ENCODE data around the gene TMEM127.
A peak's percentile ranks its signal among the peaks of the same experiment; 100 is the strongest.

The TMEM127 gene

DNA sequence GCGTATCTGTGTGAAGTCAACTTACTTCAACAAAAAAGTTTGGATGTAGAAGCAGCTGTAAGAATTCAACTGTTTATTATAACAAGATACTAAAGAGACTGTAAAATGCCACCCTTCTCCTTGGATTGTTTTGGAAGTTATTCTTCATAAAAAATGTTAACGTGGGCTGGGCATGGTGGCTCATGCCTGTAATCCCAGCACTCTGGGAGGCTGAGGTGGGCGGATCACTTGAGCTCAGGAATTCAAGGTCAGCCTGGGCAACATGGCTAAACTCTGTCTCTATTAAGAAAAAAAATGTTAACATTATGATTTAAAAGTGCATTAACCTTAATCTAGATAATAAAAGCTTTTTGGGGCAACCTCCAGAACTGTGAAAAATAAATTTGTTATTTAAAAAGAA, 8.0 kb upstream of the TMEM127 start:
- no peak for DNase-seq (ENCODE audit: low spot score)
- Histone ChIP-seq H3K4me1 (ENCODE audit: insufficient read depth, poor library complexity, severe bottlenecking) (no peaks in the 10 kb centered on the region), H3K27ac (ENCODE audit: poor library complexity, severe bottlenecking) (no peak overlapping the region), H3K9me3 (ENCODE audit: severe bottlenecking) (no peaks in the 10 kb centered on the region), H3K27me3 (ENCODE audit: insufficient read depth, poor library complexity, severe bottlenecking) (no peaks in the 10 kb centered on the region), H3K36me3 (ENCODE audit: low read depth) (peaks cover 90% of the 10 kb centered on the region), H3K4me3 (ENCODE audit: severe bottlenecking) (no peak overlapping the region)
- no peak for ATAC-seq (ENCODE audit: low read depth)
- TF ChIP-seq, protein P1, sequence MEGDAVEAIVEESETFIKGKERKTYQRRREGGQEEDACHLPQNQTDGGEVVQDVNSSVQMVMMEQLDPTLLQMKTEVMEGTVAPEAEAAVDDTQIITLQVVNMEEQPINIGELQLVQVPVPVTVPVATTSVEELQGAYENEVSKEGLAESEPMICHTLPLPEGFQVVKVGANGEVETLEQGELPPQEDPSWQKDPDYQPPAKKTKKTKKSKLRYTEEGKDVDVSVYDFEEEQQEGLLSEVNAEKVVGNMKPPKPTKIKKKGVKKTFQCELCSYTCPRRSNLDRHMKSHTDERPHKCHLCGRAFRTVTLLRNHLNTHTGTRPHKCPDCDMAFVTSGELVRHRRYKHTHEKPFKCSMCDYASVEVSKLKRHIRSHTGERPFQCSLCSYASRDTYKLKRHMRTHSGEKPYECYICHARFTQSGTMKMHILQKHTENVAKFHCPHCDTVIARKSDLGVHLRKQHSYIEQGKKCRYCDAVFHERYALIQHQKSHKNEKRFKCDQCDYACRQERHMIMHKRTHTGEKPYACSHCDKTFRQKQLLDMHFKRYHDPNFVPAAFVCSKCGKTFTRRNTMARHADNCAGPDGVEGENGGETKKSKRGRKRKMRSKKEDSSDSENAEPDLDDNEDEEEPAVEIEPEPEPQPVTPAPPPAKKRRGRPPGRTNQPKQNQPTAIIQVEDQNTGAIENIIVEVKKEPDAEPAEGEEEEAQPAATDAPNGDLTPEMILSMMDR (IDR thresholded peaks at IDR 0.05; ENCODE audit: poor library complexity, severe bottlenecking) = no peak

DNA sequence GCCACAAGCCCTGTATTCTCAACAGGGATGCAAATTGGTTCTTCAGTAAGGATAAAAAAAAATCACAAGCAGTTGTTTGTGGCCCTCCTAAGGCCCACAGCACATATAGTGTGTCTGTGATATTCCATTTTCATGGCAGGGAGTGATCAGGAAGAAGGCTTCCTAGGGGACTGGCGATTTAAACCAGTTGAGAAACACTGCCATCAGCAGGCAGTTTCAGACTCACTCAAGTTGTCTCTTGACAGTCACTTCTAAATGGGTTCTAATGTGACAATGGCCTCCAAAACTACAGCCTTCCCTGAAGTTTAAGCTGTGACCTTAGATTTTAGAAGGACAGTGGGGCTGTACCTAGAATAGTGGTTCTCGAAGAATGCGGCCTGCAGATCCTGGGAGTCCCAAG, 6.2 kb upstream of the TMEM127 start:
- ATAC-seq (ENCODE audit: low read depth) (no peak), DNase-seq (ENCODE audit: low spot score) (no peak)
- no peak overlapping the region for H3K27ac ChIP-seq (ENCODE audit: poor library complexity, severe bottlenecking)
- no peaks in the 10 kb centered on the region for H3K4me1 ChIP-seq (ENCODE audit: insufficient read depth, poor library complexity, severe bottlenecking)
- no peak overlapping the region for H3K4me3 ChIP-seq (ENCODE audit: severe bottlenecking)
- H3K27me3 ChIP-seq (ENCODE audit: insufficient read depth, poor library complexity, severe bottlenecking) = no peaks in the 10 kb centered on the region
- no peaks in the 10 kb centered on the region for H3K9me3 ChIP-seq (ENCODE audit: severe bottlenecking)
- H3K36me3 ChIP-seq (ENCODE audit: low read depth) = peaks cover 87% of the 10 kb centered on the region
- TF ChIP-seq, protein P1 (IDR thresholded peaks at IDR 0.05; ENCODE audit: poor library complexity, severe bottlenecking) = no peak

DNA sequence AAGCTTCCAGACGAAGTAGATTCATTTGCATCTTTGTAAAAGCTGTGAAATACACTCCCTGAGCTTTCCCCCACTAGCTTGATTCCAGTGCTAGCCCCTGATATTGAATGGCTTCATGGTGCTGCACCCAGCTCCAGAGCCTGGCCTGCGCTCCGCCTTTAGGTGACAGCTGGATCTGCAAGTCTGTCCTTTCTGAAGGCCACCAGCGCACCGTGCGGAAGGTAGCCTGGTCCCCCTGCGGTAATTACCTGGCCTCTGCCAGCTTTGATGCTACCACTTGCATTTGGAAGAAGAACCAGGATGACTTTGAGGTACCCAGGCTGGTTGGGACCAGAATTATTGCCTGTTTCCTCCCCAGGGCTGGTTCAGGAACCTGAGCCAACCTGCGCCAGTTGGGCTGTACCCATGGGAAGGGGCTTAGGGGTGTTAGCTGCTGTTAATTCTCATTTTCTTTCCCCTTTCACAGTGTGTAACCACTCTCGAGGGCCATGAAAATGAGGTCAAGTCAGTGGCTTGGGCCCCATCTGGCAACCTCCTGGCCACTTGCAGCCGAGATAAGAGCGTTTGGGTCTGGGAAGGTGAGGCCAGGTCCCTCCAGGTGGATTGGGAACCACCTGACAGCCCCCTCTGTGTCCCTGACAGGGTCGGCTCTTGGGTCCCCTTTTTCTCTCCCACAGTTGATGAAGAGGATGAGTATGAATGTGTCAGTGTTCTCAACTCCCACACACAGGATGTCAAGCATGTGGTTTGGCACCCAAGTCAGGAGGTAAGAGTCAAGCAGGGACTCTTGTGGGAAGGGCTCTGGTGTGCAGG, 1.6 kb upstream of the TMEM127 start:
- no peaks in the 10 kb centered on the region for H3K4me1 ChIP-seq (ENCODE audit: insufficient read depth, poor library complexity, severe bottlenecking)
- ATAC-seq (ENCODE audit: low read depth) (no peak), DNase-seq (ENCODE audit: low spot score) (no peak)
- no peaks in the 10 kb centered on the region for H3K9me3 ChIP-seq (ENCODE audit: severe bottlenecking)
- H3K36me3 ChIP-seq (ENCODE audit: low read depth) = peaks cover 58% of the 10 kb centered on the region
- no peaks in the 10 kb centered on the region for H3K27me3 ChIP-seq (ENCODE audit: insufficient read depth, poor library complexity, severe bottlenecking)
- TF ChIP-seq, protein P1 (IDR thresholded peaks at IDR 0.05; ENCODE audit: poor library complexity, severe bottlenecking) = peak; percentile 38
- H3K4me3 ChIP-seq (ENCODE audit: severe bottlenecking) = peak overlapping the region; percentile 54
- H3K27ac ChIP-seq (ENCODE audit: poor library complexity, severe bottlenecking) = no peak overlapping the region

DNA sequence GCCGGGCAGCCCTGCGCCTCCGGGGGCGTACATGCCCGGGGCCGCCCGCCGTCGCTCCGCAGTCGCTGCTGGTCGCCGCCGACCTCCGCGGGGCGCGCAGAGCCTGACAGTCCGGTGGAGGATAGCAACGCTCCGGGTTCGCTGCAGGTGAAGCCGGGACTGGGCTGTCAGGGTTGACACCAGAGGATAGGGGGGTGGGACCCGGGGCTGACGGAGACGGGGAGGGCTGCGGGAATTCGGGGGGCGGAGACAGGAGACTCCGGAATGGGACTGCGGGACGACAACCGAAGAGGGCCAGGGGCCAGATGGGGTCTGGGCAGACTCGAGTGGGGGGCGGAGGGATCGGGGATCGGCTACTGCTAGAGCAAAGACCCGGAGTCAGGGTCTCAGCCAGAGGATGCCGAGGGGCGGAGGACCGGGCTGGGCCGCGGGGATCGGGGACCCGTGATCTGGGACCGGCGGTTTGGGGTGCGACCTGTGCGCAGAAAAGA, 403 bp downstream of the TMEM127 start:
- ATAC-seq (ENCODE audit: low read depth) (peak; percentile 6), DNase-seq (ENCODE audit: low spot score) (no peak)
- H3K4me3 ChIP-seq (ENCODE audit: severe bottlenecking) = peak overlapping the region; percentile 54

More for the DNA sequence above, 403 bp downstream of the TMEM127 start:
- Histone ChIP-seq H3K4me1 (ENCODE audit: insufficient read depth, poor library complexity, severe bottlenecking) (peaks cover 6% of the 10 kb centered on the region), H3K27me3 (ENCODE audit: insufficient read depth, poor library complexity, severe bottlenecking) (no peaks in the 10 kb centered on the region), H3K36me3 (ENCODE audit: low read depth) (peaks cover 42% of the 10 kb centered on the region), H3K9me3 (ENCODE audit: severe bottlenecking) (no peaks in the 10 kb centered on the region), H3K27ac (ENCODE audit: poor library complexity, severe bottlenecking) (peak overlapping the region; percentile 24)
- TF ChIP-seq, protein P1 (IDR thresholded peaks at IDR 0.05; ENCODE audit: poor library complexity, severe bottlenecking) = no peak

Data from RWPE2 (cell line).